Stimulated activated CD4-positive, alpha-beta T cell treated with anti-CD3 and anti-CD28 coated beads, Interleukin-4, amount 100 ng/mL, for 48 hours (primary cell): Measurements from ENCODE around the gene GINS1.

Experiments
- DNase-seq, 2 donors: peaks; one replicate each; pipeline ENCODE4 v3.0.0-alpha.2; 2020; ENCODE audit warnings: low read depth in 2 of 2

GINS1 gene

DNA sequence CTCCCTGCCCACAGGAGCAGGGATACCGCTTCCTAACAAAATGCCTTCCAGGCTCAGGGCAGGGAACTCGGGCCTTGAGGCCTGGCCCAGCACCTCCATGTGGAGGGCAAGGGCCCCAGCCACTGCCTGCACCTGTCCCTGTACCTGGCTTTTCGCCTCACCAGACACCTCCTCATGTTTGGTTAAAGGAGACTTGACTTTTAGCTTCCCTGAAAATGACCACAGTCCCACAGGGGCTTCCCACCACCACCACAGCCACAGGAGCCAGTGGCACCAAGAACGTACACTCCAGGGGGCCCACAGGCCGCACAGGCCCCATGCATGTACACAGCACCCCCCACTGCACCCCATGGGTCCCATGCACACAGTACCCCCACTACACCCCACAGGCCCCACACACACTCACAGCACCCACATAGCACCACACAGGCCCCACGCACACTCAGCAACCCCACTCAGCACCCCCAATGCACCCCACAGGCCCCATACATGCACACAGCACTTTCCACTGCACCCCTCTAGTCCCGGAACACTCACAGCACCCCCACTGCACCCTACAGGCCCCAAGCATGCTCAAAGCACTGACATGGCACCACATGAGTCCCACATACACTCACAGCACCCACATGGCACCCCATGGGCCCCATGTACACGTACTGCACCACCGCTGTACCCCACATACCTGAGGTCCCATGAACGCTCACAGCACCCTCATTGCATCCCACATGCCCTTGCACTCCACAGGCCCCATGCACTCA lies 86.5 kb downstream of the GINS1 start:
- DNase-seq: no peak

DNA sequence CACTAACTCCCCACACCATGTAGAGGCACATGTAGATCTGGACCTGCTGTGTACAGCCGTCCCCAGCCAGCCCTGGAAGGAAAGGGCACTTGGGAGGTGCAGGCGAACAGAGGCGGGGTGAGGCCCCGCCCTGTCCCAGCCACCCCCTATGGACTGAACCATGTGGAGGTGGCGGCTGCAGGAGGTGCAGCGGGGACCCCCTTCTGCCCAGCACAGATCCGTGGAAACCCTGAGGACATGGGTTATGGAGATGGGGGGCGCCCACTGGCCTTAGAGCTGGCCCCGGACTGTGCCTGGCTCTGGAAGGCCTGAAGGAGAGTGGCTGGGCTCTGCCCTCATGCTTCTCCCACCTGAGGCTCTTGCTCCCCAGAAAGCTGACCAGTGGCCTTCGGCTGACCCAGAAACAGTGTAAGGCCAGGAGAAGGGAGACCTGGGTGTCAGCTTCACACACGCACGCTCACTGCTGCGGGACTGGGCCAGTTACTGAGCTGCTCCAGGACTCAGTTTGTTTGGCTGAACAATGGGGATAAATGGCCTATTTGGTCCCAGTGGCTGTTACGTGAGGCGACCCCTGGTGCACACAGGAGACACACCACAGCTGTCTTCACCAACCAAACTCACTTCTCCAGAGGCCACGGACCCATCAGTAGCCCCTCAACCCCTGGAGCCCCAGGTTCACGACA lies 87.2 kb downstream of the GINS1 start:
- no peak for DNase-seq

GRCh38 chr20:25495189-25495824 lies 87.8 kb downstream of the GINS1 start:
- no peak for DNase-seq

DNA sequence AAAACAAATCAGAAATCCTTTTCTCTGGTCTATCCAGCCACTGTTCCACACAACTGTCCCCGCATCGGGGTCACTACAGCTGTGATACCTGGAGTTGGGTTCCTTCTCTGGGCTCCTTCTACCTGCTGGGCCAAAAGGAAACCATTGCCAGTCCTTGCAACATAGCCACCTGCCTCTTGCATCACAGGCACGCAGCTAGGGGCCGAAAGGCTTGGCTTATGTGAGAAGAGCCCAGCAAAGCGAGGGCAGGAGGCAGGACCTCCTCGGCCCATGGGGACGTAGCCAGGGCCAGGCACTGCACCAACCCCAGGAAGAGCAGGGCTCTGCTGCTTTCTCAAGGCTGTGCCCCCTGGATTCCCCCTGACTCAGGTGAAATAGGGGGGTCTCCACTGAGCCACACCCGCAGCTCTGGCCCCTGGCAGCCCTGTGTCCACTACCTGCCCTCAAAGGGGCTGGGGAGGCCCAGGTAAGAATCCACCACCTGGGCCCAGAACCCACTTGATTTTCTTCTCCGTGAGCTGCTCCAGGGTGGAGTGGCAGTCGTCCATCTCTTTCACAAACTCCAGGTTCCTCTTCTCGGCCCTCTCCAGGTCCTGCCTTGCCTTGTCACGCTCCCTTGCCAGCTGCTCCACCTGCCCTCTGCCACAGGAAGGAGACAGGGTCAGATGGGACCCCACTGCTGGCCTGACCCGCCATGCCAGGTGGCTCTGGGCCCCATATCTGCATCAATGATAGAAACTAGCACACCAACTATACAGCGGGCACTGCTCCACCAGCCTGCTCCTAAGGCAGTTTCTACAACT lies 88.9 kb downstream of the GINS1 start:
- no peak for DNase-seq

GRCh38 chr20:25496968-25497401 lies 89.5 kb downstream of the GINS1 start:
- no peak for DNase-seq

- DNase-seq: no peak
Measured at GRCh38 chr20:25497586-25498279, 90.3 kb downstream of the GINS1 start.
